K562 (cell line): ENCODE data around the gene FOXJ3. TPM values are rescaled to one million over a fixed set of nuclear protein-coding genes. Genes with fewer than 3 reads are reported as not detected.
A peak's percentile ranks its signal among the peaks of the same experiment; 100 is the strongest.

ENCODE experiments used
- EP400 ChIP-seq: fragments of 450-650 bp; IDR thresholded peaks from 2 replicates; pipeline ENCODE4 v1.6.1; 2017; ENCODE audit warnings: antibody characterized with exemption, mild to moderate bottlenecking, moderate library complexity
- JUN ChIP-seq, 2 experiments: sonication (generic) in 1 of 2; formaldehyde crosslinking in 1 of 2; IDR thresholded peaks; 2 replicates each; pipeline versions ENCODE4 v1.6.1 to v1.8.0; 2012 to 2022; ENCODE audit warnings: borderline replicate concordance in 2 of 2, mild to moderate bottlenecking in 2 of 2, improper control_type of control experiment in 1 of 2, low read depth in 1 of 2, low read length in 1 of 2, missing genetic modification reagents in 1 of 2
- NFE2L1 ChIP-seq: fragments of 450-650 bp; IDR thresholded peaks from 2 replicates; pipeline ENCODE4 v1.6.1; 2016; ENCODE audit warnings: missing genetic modification characterization, low read depth, mild to moderate bottlenecking, missing compliant biosample characterization, moderate library complexity, borderline replicate concordance
- NR2C1 ChIP-seq, 2 experiments: fragments of 450-650 bp; IDR thresholded peaks; 2 replicates each; pipeline ENCODE4 v1.6.1; 2017; ENCODE audit warnings: mild to moderate bottlenecking in 2 of 2, antibody characterized with exemption in 1 of 2, inconsistent platforms in 1 of 2, missing compliant biosample characterization in 1 of 2, missing genetic modification characterization in 1 of 2
- PRDM10 ChIP-seq: fragments of 450-650 bp; IDR thresholded peaks from 2 replicates; pipeline ENCODE4 v1.6.1; 2018; ENCODE audit not compliant: partially characterized antibody
- RNF219 ChIP-seq: fragments of 250-450 bp; sonication (Bioruptor Pico); IDR thresholded peaks from 2 replicates; pipeline ENCODE4 v1.5.0; 2022; ENCODE audit warnings: mild to moderate bottlenecking
- SETDB1 ChIP-seq: IDR thresholded peaks from one replicate; pipeline ENCODE4 v1.6.1; 2012; ENCODE audit warnings: low read length, control low read depth, inconsistent platforms
- SMARCE1 ChIP-seq: fragments of 450-650 bp; IDR thresholded peaks from 2 replicates; pipeline ENCODE4 v1.7.1; 2016; ENCODE audit warnings: mild to moderate bottlenecking
- ZBTB33 ChIP-seq: sonication (generic); formaldehyde crosslinking; IDR thresholded peaks from 2 replicates; pipeline ENCODE4 v1.8.1; 2023; ENCODE audit warnings: mild to moderate bottlenecking, missing genetic modification reagents
- ZC3H11A ChIP-seq: IDR thresholded peaks from 2 replicates; pipeline ENCODE4 v1.6.1; 2012; ENCODE audit warnings: low read depth, low read length, improper control_type of control experiment
- ZNF551 ChIP-seq: fragments of 250-450 bp; sonication (Bioruptor Pico); IDR thresholded peaks from 2 replicates; pipeline ENCODE4 v1.5.0; 2021; ENCODE audit warnings: mild to moderate bottlenecking, moderate library complexity
- ZNF592 ChIP-seq: fragments of 450-650 bp; IDR thresholded peaks from 2 replicates; pipeline ENCODE4 v1.6.1; 2017; ENCODE audit warnings: antibody characterized with exemption, mild to moderate bottlenecking
- polyA plus RNA-seq, 8 experiments: library from polyadenylated mRNA; depleted of rRNA in 4 of 8; stranded (reverse) in 5 of 8; unstranded in 3 of 8; fragments of >200 nt; fragmentation: Nextera tagmentation in 2 of 8; fragmentation: Illumina TruSeq in 1 of 8; extraction: Ambion mirVana in 2 of 8; extraction: Trizol in 1 of 8; gene quantifications; 2 replicates each; pipeline versions ENCODE4 v1.2.1 to v1.2.3, GENCODE V29; 2011 to 2014; ENCODE audit warnings: inconsistent platforms in 1 of 8, missing spikeins in 1 of 8
- total RNA-seq, 7 experiments: library from RNA; depleted of rRNA in 6 of 7; stranded (reverse); fragments of >200 nt in 6 of 7; fragmentation: Illumina TruSeq in 2 of 7; extraction: Trizol in 2 of 7; gene quantifications; 2 replicates each; pipeline versions ENCODE4 v1.2.1 to v1.2.3, GENCODE V29; 2011 to 2021; ENCODE audit warnings: low replicate concordance in 1 of 7

The FOXJ3 gene
- total and polyA plus RNA-seq, 9 of the 15 experiments (the other 6 are each of a cell fraction or from before 2014, with no cell fraction given) = 8.7 to 35.3 (median 23.4) TPM

GRCh38 chr1:42328047-42328625, 6.9 kb downstream of the FOXJ3 start (continued):
- no peak for TF ChIP-seq PRDM10
- TF ChIP-seq SMARCE1 = no peak
- TF ChIP-seq RNF219 (CRISPR knock-in tag) = no peak
- 0 out of 2 replicates have a peak, but pooled peaks have one; percentile 53 for TF ChIP-seq ZBTB33 (CRISPR knock-in tag)
- no peak for TF ChIP-seq ZNF592
- peak; percentile 8; the same call in 1 of the 2 replicates for TF ChIP-seq NFE2L1 (tag)
- no peak for TF ChIP-seq JUN (IDR thresholded peaks at IDR 0.05; ENCODE audit: borderline replicate concordance, low read depth, low read length)
- no peak for TF ChIP-seq JUN (CRISPR knock-in tag; IDR thresholded peaks at IDR 0.05; ENCODE audit: borderline replicate concordance)
- no peak for TF ChIP-seq ZC3H11A
- TF ChIP-seq EP400 = no peak
- TF ChIP-seq SETDB1 = no peak
- TF ChIP-seq ZNF551 (CRISPR knock-in tag) = no peak
- TF ChIP-seq NR2C1 (IDR thresholded peaks at IDR 0.05) = no peak
- TF ChIP-seq NR2C1 (tag; IDR thresholded peaks at IDR 0.05) = no peak
